Measurements from ENCODE around the gene ACO2.

The ACO2 gene

GRCh38 chr22:41501209-41501608 lies 32.3 kb downstream of the ACO2 start:
- Histone ChIP-seq H3K36me3 (ENCODE audit: control insufficient read depth in 2 of 2, insufficient read depth in 1 of 2, low read length in 2 of 2) (peaks cover 17 to 40% of the 10 kb centered on the region in 2 experiments), H3K27ac (ENCODE audit: extremely low read depth, low read depth, low read length) (no peak overlapping the region)
- POLR2A ChIA-PET = interaction anchor here (1.2 to 3.5 kb wide), 3 partner anchors 33 to 120 kb away, joined by 4 to 13 read pairs (median 10); partner anchors contain the start of genes ACO2, PHF5A, TEF and TOB2

GRCh38 chr22:41504397-41504796 lies 35.5 kb downstream of the ACO2 start:
- no peak overlapping the region for H3K4me3 ChIP-seq (ENCODE audit: low read depth, low read length)
- H3K4me1 ChIP-seq (ENCODE audit: control insufficient read depth, insufficient read depth, low read length) = no peaks in the 10 kb centered on the region
- H3K9me3 ChIP-seq (ENCODE audit: control insufficient read depth, insufficient read depth, low read depth, low read length) = no peaks in the 10 kb centered on the region
- ChIA-PET POLR2A (no interaction called here), CTCF (interaction anchor here (0.5 to 2.8 kb wide), 2 partner anchors 14 to 39 kb away, joined by 3 to 15 read pairs; no protein-coding TSS in a partner anchor)
- no peak overlapping the region for H3K27ac ChIP-seq (ENCODE audit: extremely low read depth, low read depth, low read length)
- peaks cover 17 to 55% of the 10 kb centered on the region in 2 experiments for H3K36me3 ChIP-seq (ENCODE audit: control insufficient read depth in 2 of 2, insufficient read depth in 1 of 2, low read length in 2 of 2)
- no peak for TF ChIP-seq KLF16 (tag by site-specific recombination; IDR thresholded peaks at IDR 0.05)
- no peak for TF ChIP-seq PRDM10 (tag by site-specific recombination; IDR thresholded peaks at IDR 0.05)
- TF ChIP-seq ZNF114 (tag by site-specific recombination; IDR thresholded peaks at IDR 0.05) = no peak
- TF ChIP-seq ZNF132 (tag by site-specific recombination; IDR thresholded peaks at IDR 0.05; ENCODE audit: borderline replicate concordance) = no peak
- peak; percentile 70; the same call in 1 of the 2 replicates for TF ChIP-seq ZNF362 (tag by site-specific recombination; IDR thresholded peaks at IDR 0.05)
- no peak for TF ChIP-seq ZNF629 (tag by site-specific recombination; IDR thresholded peaks at IDR 0.05)

More at GRCh38 chr22:41501209-41501608, 32.3 kb downstream of the ACO2 start:
- Histone ChIP-seq H3K4me1 (ENCODE audit: control insufficient read depth, insufficient read depth, low read length) (no peaks in the 10 kb centered on the region), H3K4me3 (ENCODE audit: low read depth, low read length) (no peak overlapping the region), H3K9me3 (ENCODE audit: control insufficient read depth, insufficient read depth, low read depth, low read length) (no peaks in the 10 kb centered on the region)
- TF ChIP-seq KLF1 (tag by site-specific recombination; IDR thresholded peaks at IDR 0.05) (no peak), ZNF488 (tag by site-specific recombination; IDR thresholded peaks at IDR 0.05) (no peak), ZNF654 (tag by site-specific recombination; IDR thresholded peaks at IDR 0.05; ENCODE audit: low read depth) (peak; percentile 49)
- CTCF ChIA-PET = interaction anchor here (0.6 to 3.1 kb wide), 8 partner anchors 10 to 99 kb away, joined by 3 to 21 read pairs (median 8); no protein-coding TSS in a partner anchor

GRCh38 chr22:41504816-41505215 lies 35.9 kb downstream of the ACO2 start:
- Histone ChIP-seq H3K4me3 (ENCODE audit: low read depth, low read length) (no peak overlapping the region), H3K27ac (ENCODE audit: extremely low read depth, low read depth, low read length) (no peak overlapping the region), H3K4me1 (ENCODE audit: control insufficient read depth, insufficient read depth, low read length) (no peaks in the 10 kb centered on the region), H3K9me3 (ENCODE audit: control insufficient read depth, insufficient read depth, low read depth, low read length) (no peaks in the 10 kb centered on the region), H3K36me3 (ENCODE audit: control insufficient read depth in 2 of 2, insufficient read depth in 1 of 2, low read length in 2 of 2) (peaks cover 17 to 52% of the 10 kb centered on the region in 2 experiments)
- ChIA-PET CTCF (interaction anchor here (0.5 to 2.8 kb wide), 2 partner anchors 13 to 39 kb away, joined by 3 to 15 read pairs; no protein-coding TSS in a partner anchor), POLR2A (no interaction called here)
- TF ChIP-seq ZNF843 (tag by site-specific recombination; IDR thresholded peaks at IDR 0.05) (no peak), ZNF48 (tag by site-specific recombination; IDR thresholded peaks at IDR 0.05) (no peak)
